Endothelial cell of umbilical vein (primary cell): Measurements from ENCODE around the gene ATRNL1. TPM values are rescaled to one million over a fixed set of nuclear protein-coding genes. Genes with fewer than 3 reads are reported as not detected.

Source experiments
- BruUV-seq: library from RNA; stranded (reverse); fragments of 400-500 nt; replicated peaks from 2 replicates; lab custom pipeline; 2021; lab: Mats Ljungman, UMichigan
- CTCF ChIA-PET: fragments of 300-600, 350-600 bp; sonication (Branson Sonifier 250); formaldehyde crosslinking; loops from one replicate; lab custom pipeline; 2021; ENCODE audit warnings: antibody characterized with exemption, inconsistent platforms; lab: Charles Lee
- POLR2A ChIA-PET: fragments of 300-600, 350-600 bp; sonication (Branson Sonifier 250); formaldehyde crosslinking; loops from one replicate; lab custom pipeline; 2021; ENCODE audit warnings: antibody characterized with exemption, inconsistent platforms; lab: Charles Lee
- DNase-seq: peaks from one replicate; pipeline ENCODE4 v3.0.0-alpha.2; 2011; ENCODE audit warnings: low read depth, low spot score
- FAIRE-seq: peaks from 2 replicates; lab custom pipeline; 2011; peaks lifted over from hg19 to GRCh38; lab: Jason Lieb, UNC
- H2AFZ ChIP-seq: 2 replicates; pipeline ENCODE4 v1.6.0; 2012; ENCODE audit warnings: low read depth, low read length, control low read depth, inconsistent platforms
- H3K27ac ChIP-seq: 2 replicates; pipeline ENCODE4 v1.5.1; 2011; ENCODE audit warnings: low read depth, mild to moderate bottlenecking, control low read depth, low read length, moderate library complexity; ENCODE audit not compliant: insufficient read depth
- H3K27me3 ChIP-seq, 2 experiments: 2 replicates each; pipeline versions ENCODE4 v1.6.0 to v1.6.1; 2011; ENCODE audit warnings: low read length in 2 of 2, mixed read lengths in 1 of 2; ENCODE audit not compliant: control insufficient read depth in 2 of 2, insufficient read depth in 2 of 2
- H3K36me3 ChIP-seq, 2 experiments: 2 replicates in 1 of 2; 3 replicates in 1 of 2; pipeline ENCODE4 v1.5.1; 2011; ENCODE audit warnings: low read length in 2 of 2, mild to moderate bottlenecking in 1 of 2, moderate library complexity in 1 of 2; ENCODE audit not compliant: control insufficient read depth in 2 of 2, insufficient read depth in 2 of 2; ENCODE audit errors: extremely low read depth in 1 of 2
- H3K4me1 ChIP-seq: 3 replicates; pipeline ENCODE4 v1.5.1; 2011; ENCODE audit warnings: mild to moderate bottlenecking, low read length; ENCODE audit not compliant: control insufficient read depth, insufficient read depth; ENCODE audit errors: extremely low read depth
- H3K4me2 ChIP-seq: 2 replicates; pipeline ENCODE4 v1.6.1; 2011; ENCODE audit warnings: low read length, control low read depth, mixed read lengths; ENCODE audit not compliant: insufficient read depth
- H3K4me3 ChIP-seq, 3 experiments: fragments of 200-600 bp in 1 of 3; sonication (generic), shearing (Covaris generic) in 1 of 3; replicated peaks in 1 of 3; 2 replicates each; pipeline ENCODE4 v1.5.1; 2011 to 2016; ENCODE audit warnings: control low read depth in 3 of 3, low read length in 3 of 3, mild to moderate bottlenecking in 2 of 3, inconsistent platforms in 1 of 3, low read depth in 1 of 3, moderate library complexity in 1 of 3; ENCODE audit not compliant: insufficient read depth in 1 of 3
- H3K79me2 ChIP-seq: 2 replicates; pipeline ENCODE4 v1.6.0; 2012; ENCODE audit warnings: low read length, inconsistent platforms; ENCODE audit not compliant: control insufficient read depth, insufficient read depth
- H3K9ac ChIP-seq: replicated peaks from 2 replicates; pipeline ENCODE3; 2011; ENCODE audit warnings: low read length, control low read depth; ENCODE audit not compliant: insufficient read depth; ENCODE audit errors: extremely low read depth
- H3K9me1 ChIP-seq: replicated peaks from 3 replicates; pipeline ENCODE4 v1.6.0; 2011; ENCODE audit warnings: mild to moderate bottlenecking, low read length; ENCODE audit not compliant: control insufficient read depth, insufficient read depth; ENCODE audit errors: extremely low read depth
- H3K9me3 ChIP-seq: replicated peaks from 2 replicates; pipeline ENCODE4 v1.5.1; 2012; ENCODE audit warnings: low read length, inconsistent platforms; ENCODE audit not compliant: control insufficient read depth, insufficient read depth
- H4K20me1 ChIP-seq: replicated peaks from 2 replicates; pipeline ENCODE3; 2011; ENCODE audit warnings: mild to moderate bottlenecking, low read length; ENCODE audit not compliant: control insufficient read depth, insufficient read depth; ENCODE audit errors: extremely low read depth
- CTCF ChIP-seq, 2 donors: IDR thresholded peaks; 1 replicate in 1 of 2; 2 replicates in 1 of 2; pipeline ENCODE4 v1.5.1; 2011; ENCODE audit warnings: low read length in 2 of 2, mild to moderate bottlenecking in 2 of 2, moderate library complexity in 2 of 2, control low read depth in 1 of 2, inconsistent platforms in 1 of 2, low read depth in 1 of 2; ENCODE audit not compliant: insufficient read depth in 1 of 2; ENCODE audit errors: extremely low read depth in 1 of 2
- EZH2 ChIP-seq: IDR thresholded peaks from 2 replicates; pipeline ENCODE4 v1.6.1; 2012; ENCODE audit warnings: borderline replicate concordance, low read depth, mild to moderate bottlenecking, moderate library complexity, low read length, inconsistent platforms; ENCODE audit not compliant: severe bottlenecking
- FOS ChIP-seq: IDR thresholded peaks from 2 replicates; pipeline ENCODE4 v1.6.1; 2011; ENCODE audit warnings: mild to moderate bottlenecking, low read length, moderate library complexity, borderline replicate concordance; ENCODE audit not compliant: insufficient read depth
- GATA2 ChIP-seq: IDR thresholded peaks from 2 replicates; pipeline ENCODE4 v1.7.0; 2011; ENCODE audit warnings: low read depth, mild to moderate bottlenecking, moderate library complexity, mixed read lengths, low read length; ENCODE audit not compliant: insufficient read length, insufficient read depth
- JUN ChIP-seq: IDR thresholded peaks from 2 replicates; pipeline ENCODE4 v1.6.1; 2011; ENCODE audit warnings: borderline replicate concordance, low read depth; ENCODE audit not compliant: insufficient read length, insufficient read depth
- MAX ChIP-seq: IDR thresholded peaks from 2 replicates; pipeline ENCODE4 v1.6.1; 2011; ENCODE audit not compliant: insufficient read depth, insufficient read length
- MYC ChIP-seq: IDR thresholded peaks from one replicate; pipeline ENCODE4 v1.6.1; 2011; ENCODE audit warnings: mild to moderate bottlenecking, low read depth, low read length
- POLR2A ChIP-seq: IDR thresholded peaks from 2 replicates; pipeline ENCODE4 v1.6.1; 2012; ENCODE audit warnings: low read depth, mild to moderate bottlenecking, control low read depth, low read length
- POLR2AphosphoS5 ChIP-seq: IDR thresholded peaks from 2 replicates; pipeline ENCODE4 v1.6.1; 2012; ENCODE audit warnings: low read depth, mild to moderate bottlenecking, control low read depth, low read length, moderate library complexity; ENCODE audit not compliant: insufficient read depth
- dilution Hi-C: fragments of 300-500 bp; cut with MboI; formaldehyde crosslinking; loops from one replicate; pipeline ENCODE4 v1.15.0; 2019; ENCODE audit warnings: low sequenced_read_pairs; ENCODE audit not compliant: extremely low pct_ligation_motif_present
- intact Hi-C: fragments of 100-400 bp; cut with micrococcal nuclease; formaldehyde crosslinking; loops from one replicate; pipeline ENCODE4 v1.10.0; 2022
- polyA plus RNA-seq, 4 experiments: library from polyadenylated mRNA; depleted of rRNA in 3 of 4; stranded (reverse) in 3 of 4; unstranded in 1 of 4; fragments of >200 nt; gene quantifications; 2 replicates each; pipeline versions ENCODE4 v1.2.1 to v1.2.3, GENCODE V29; 2011 to 2012; ENCODE audit warnings: missing spikeins in 1 of 4
- total RNA-seq: library from RNA; stranded (reverse); gene quantifications from 2 replicates; pipeline ENCODE4 v1.2.3, GENCODE V29; 2021

Gene ATRNL1
- total and polyA plus RNA-seq, 2 donors (not counting 3 experiments of a cell fraction or from before 2014, with no cell fraction given) = not detected

DNA sequence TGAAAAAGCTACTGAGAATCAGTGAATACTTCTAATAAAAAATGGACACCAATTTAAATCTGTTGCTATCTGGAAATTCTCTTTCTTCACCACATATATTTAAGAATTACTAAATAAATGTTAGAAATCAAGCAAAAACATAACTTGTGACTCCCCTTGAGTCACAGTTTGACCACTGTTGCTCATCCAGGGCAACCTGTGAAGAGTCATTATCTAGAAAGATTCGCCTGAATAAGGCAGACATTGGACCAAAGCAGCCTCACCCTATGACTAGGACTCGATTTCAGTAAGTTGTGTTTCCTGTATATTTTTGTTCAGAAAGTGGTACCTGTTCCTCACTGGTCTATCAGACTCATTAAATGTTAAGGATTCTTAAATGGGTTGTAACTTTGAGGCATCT is 572.4 kb downstream of the ATRNL1 start:
- no TSS peak for BruUV-seq
- dilution Hi-C loops = no loop called here
- POLR2A ChIA-PET = no interaction called here
- Histone ChIP-seq H3K4me1 (no peaks in the 10 kb centered on the region), H3K9me3 (no peaks in the 10 kb centered on the region), H4K20me1 (no peaks in the 10 kb centered on the region), H3K27ac (no peak overlapping the region), H3K79me2 (no peaks in the 10 kb centered on the region), H3K9ac (no peak overlapping the region), H3K9me1 (no peaks in the 10 kb centered on the region), H3K4me3 (no peak overlapping the region), H3K36me3 (no peaks in the 10 kb centered on the region), H3K27me3 (no peaks in the 10 kb centered on the region), H3K4me2 (no peak overlapping the region), H2AFZ (no peak overlapping the region)
- DNase-seq (no peak), FAIRE-seq (no peak)
- TF ChIP-seq JUN (no peak), MYC (no peak), FOS (no peak), MAX (no peak), GATA2 (no peak), EZH2 (no peak), POLR2AphosphoS5 (no peak), POLR2A (no peak), CTCF (IDR thresholded peaks at IDR 0.05; ENCODE audit: extremely low read depth in 1 of 2, insufficient read depth in 1 of 2, low read depth in 1 of 2, low read length in 2 of 2) (no peak)
- CTCF ChIA-PET = no interaction called here
- intact Hi-C loops = no loop called here
